GM12891 (cell line): ENCODE data around the gene GID8.
A peak's percentile ranks its signal among the peaks of the same experiment; 100 is the strongest.
"Not testable (repeated sequence)": the region's sequence is repeated elsewhere in the genome, so short reads cannot be mapped to it uniquely, and the experiment has no call there.

Source experiments
- DNase-seq: peaks from one replicate; pipeline ENCODE4 v3.0.0; 2011; ENCODE audit warnings: low spot score; ENCODE audit not compliant: insufficient read length
- FAIRE-seq: peaks from 2 replicates; lab custom pipeline; 2011; peaks lifted over from hg19 to GRCh38; lab: Jason Lieb, UNC
- PAX5 ChIP-seq: IDR thresholded peaks from 2 replicates; pipeline ENCODE4 v1.6.1; 2011; ENCODE audit warnings: low read length, moderate library complexity, mild to moderate bottlenecking; ENCODE audit not compliant: insufficient read depth, severe bottlenecking
- POLR2A ChIP-seq: IDR thresholded peaks from 2 replicates; pipeline ENCODE4 v1.6.1; 2011; ENCODE audit warnings: low read depth, low read length, control low read depth
- POLR2AphosphoS5 ChIP-seq: IDR thresholded peaks from 2 replicates; pipeline ENCODE4 v1.6.1; 2011; ENCODE audit warnings: low read depth, low read length, control low read depth
- POU2F2 ChIP-seq: IDR thresholded peaks from 2 replicates; pipeline ENCODE4 v1.6.1; 2011; ENCODE audit warnings: low read depth, mild to moderate bottlenecking, control low read depth, low read length, moderate library complexity
- SPI1 ChIP-seq: IDR thresholded peaks from 2 replicates; pipeline ENCODE4 v1.6.1; 2011; ENCODE audit warnings: low read depth, low read length, control low read depth
- TAF1 ChIP-seq: IDR thresholded peaks from 2 replicates; pipeline ENCODE4 v1.6.1; 2011; ENCODE audit warnings: low read depth, low read length, control low read depth

The GID8 gene

DNA sequence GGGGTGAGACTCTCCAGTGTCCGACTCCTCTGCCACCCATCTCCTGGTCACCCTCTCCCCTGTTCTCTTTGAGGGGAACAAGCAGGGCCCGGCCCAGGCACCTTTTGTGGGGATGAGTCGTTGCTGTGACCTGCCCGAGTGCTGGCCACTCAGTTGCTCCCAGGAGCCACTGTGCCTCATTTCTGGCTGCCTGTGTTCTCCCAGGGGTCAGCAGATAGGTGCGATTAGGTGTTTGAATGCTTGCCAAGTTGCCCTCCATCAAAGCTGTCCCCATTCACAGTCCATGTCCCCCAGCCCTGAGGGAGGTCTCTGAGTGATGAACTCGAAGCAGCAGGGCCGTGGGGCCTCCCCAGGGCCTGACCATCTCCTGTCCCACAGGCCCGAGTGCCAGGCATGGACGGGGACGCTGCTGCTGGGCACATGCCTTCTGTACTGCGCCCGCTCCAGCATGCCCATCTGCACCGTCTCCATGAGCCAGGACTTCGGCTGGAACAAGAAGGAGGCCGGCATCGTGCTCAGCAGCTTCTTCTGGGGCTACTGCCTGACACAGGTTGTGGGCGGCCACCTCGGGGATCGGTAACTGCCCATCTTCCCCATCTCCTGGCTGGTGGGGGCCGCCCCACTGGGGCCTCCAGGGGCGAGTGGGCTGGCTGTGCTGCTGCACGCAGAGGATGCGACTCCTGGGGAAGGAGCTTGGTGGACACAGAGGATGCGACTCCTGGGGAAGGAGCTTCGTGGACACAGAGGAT is 18.6 kb downstream of the GID8 start:
- DNase-seq (no peak), FAIRE-seq (no peak)
- TF ChIP-seq TAF1 (no peak), SPI1 (no peak), POLR2AphosphoS5 (no peak), PAX5 (no peak), POLR2A (no peak), POU2F2 (no peak)

DNA sequence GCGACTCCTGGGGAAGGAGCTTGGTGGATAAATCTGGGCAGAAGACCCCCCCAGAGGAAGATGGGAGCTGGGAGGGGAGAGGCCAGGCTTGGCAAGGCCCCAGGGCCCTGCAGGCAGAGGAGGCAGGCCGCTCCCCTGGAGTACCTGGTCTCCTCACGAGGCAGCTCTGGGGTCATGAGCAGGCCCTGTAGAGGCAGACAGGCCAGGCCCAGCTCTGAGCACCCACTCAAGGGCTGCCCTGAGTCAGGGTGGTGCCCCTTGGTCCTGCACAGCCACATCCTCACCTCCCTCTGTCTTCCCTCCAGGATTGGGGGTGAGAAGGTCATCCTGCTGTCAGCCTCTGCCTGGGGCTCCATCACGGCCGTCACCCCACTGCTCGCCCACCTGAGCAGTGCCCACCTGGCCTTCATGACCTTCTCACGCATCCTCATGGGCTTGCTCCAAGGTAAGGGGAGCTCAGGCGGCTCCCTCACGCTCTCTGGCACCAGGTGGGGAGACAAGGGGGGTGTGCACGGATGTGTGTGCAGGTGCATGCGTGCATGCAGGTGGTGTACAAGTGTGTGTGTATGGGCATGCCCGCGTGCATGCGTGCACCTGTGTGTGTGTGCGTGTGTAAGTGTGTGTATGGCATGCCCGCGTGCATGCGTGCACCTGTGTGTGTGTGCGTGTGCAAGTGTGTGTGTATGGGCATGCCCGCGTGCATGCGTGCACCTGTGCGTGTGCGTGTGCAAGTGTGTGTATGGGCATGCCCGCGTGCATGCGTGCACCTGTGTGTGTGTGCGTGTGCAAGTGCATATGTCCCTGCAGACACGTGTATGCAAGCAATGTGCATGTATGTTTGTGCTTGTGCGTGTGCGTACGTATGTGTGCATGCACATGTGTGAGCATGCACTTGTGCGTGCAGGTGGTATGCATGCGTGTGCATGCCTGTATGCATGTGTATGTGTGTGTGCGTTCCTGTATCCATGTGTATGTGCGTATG is 19.5 kb downstream of the GID8 start:
- no peak for TF ChIP-seq POLR2AphosphoS5
- TF ChIP-seq POLR2A, result no peak
- no peak for TF ChIP-seq PAX5
- no peak for TF ChIP-seq TAF1
- no peak for TF ChIP-seq SPI1
- TF ChIP-seq POU2F2, result no peak
- FAIRE-seq (peak; percentile 57), DNase-seq (no peak)

DNA sequence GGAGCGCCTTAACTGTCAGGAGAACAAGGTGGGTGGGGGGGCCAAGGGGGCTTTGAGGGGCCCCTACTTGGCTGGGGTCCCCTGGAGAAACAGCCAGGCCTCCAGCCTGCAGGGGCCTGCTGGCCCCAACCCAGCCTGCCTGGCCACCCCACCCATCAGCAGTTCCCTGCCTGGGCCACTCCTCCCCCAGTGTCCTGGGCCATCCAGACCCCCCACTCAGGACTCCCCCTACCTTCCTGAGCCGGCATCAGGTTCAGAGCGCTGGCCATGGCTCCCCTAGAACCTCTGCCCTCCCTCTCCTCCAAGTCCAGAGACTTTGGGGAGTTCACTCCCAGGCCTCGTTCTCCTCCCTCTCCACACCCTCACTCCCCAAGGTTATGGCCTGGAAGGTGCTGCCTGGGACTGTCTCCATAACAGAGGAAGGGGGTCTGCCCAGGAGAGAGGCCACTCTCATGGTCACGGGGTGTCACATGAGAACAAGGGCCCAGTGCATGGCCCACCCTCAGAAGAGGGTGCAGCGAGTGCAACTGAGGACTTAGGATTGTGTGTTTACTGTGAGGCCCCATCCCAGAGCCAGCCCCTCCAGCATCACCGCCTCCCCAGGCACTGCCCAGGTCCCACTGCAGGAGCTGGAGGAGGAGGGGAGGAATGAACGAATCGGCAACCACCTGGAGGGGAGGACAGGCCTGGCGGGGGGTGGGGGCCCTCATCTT is 20.6 kb downstream of the GID8 start:
- DNase-seq, result no peak
- FAIRE-seq, result no peak
- no peak for TF ChIP-seq POLR2AphosphoS5
- no peak for TF ChIP-seq TAF1
- no peak for TF ChIP-seq SPI1
- no peak for TF ChIP-seq POLR2A
- TF ChIP-seq POU2F2, result no peak
- TF ChIP-seq PAX5, result no peak

- TF ChIP-seq POLR2AphosphoS5 (no peak), SPI1 (no peak), POLR2A (no peak), PAX5 (no peak), POU2F2 (no peak), TAF1 (no peak)
- FAIRE-seq (no peak), DNase-seq (no peak)
Observed at GRCh38 chr20:62959101-62959971, 21.4 kb downstream of the GID8 start.

DNA sequence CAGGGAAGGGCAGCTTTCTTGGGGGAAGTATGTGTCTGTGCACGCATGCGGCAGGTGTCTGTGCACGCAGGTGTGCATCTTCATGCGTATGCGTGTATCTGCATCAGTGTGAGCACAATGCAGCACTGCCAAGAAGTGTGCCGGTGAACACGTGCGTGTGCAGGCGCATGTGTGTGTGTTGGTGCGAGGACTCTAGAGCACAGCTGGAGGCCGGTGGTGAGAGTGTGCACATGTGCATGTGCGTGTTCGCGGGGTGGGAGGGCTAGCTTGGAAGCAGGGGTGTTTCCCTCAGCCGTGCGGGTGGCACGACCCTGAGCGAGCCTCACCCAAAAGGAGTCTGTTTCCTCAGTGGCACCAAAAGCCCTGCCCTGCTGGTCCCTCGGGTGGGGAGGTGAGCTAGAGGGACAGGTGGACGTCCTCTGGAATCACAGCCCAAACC is 22.1 kb downstream of the GID8 start:
- peak; percentile 50 for FAIRE-seq
- TF ChIP-seq POLR2AphosphoS5 (no peak), POLR2A (no peak), PAX5 (no peak), TAF1 (no peak), SPI1 (no peak), POU2F2 (no peak)
- no peak for DNase-seq

GRCh38 chr20:62960446-62961309 is 22.7 kb downstream of the GID8 start:
- DNase-seq, FAIRE-seq: not testable (repeated sequence)

- TF ChIP-seq POU2F2 (no peak), SPI1 (no peak), PAX5 (no peak)
- DNase-seq, result no peak
- no peak for FAIRE-seq
Observed at GRCh38 chr20:62961310-62961783, 23.4 kb downstream of the GID8 start.

- TF ChIP-seq PAX5, result no peak
- no peak for FAIRE-seq
Observed at GRCh38 chr20:62961799-62962198, 23.9 kb downstream of the GID8 start.

More at GRCh38 chr20:62961799-62962198, 23.9 kb downstream of the GID8 start:
- DNase-seq, result no peak
